Measurements from ENCODE around the gene CACNA1A. TPM values are rescaled to one million over a fixed set of nuclear protein-coding genes. Genes with fewer than 3 reads are reported as not detected.
"Not testable (repeated sequence)": the region's sequence is repeated elsewhere in the genome, so short reads cannot be mapped to it uniquely, and the experiment has no call there.

CACNA1A gene
- total RNA-seq, 1 experiment from 2014 or later = not detected

DNA sequence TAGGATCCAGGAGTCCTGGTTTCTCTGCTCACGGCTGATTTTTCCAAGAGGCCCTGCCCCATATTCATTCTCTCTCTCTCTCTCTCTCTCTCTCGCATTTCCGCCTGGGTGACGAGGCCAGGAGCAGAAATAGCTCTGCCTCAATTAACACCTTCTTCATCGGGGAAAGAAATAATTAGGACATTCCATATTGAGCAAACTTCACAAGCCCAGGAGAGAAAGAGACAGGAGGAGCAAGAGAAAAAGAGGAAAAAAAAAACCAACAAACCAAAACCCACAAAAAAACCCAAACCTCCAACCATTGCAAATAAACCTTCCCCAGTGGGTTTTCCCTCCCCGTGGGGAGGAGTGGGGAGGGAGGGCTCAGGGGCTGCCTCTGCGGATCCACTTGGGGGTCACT is 143.0 kb downstream of the CACNA1A start:
- CTCF ChIA-PET = interaction anchor here (0.6 to 1.4 kb wide), 4 partner anchors 13 to 228 kb away, joined by 3 to 8 read pairs (median 3); no protein-coding TSS in a partner anchor
- intact Hi-C loops (cut with micrococcal nuclease) = no loop called here
- H3K4me3 Mint-ChIP-seq (ENCODE audit: unreplicated experiment) = no peak overlapping the region
- no peak for DNase-seq (ENCODE audit: unreplicated experiment)
- no peak for TF ChIP-seq CTCF (IDR thresholded peaks at IDR 0.05; ENCODE audit: unreplicated experiment)
- peaks cover 9% of the 10 kb centered on the region for H3K27me3 Mint-ChIP-seq (ENCODE audit: insufficient read depth, unreplicated experiment)
- peaks cover 9% of the 10 kb centered on the region for H3K9me3 Mint-ChIP-seq (ENCODE audit: unreplicated experiment)
- POLR2A ChIA-PET = no interaction called here
- BruUV-seq (replicated peaks) = no TSS peak
- no peaks in the 10 kb centered on the region for H3K4me1 Mint-ChIP-seq (ENCODE audit: insufficient read depth, unreplicated experiment)
- no peaks in the 10 kb centered on the region for H3K36me3 Mint-ChIP-seq (ENCODE audit: insufficient read depth, unreplicated experiment)
- no peak overlapping the region for H3K27ac Mint-ChIP-seq (ENCODE audit: low read depth, unreplicated experiment)

DNA sequence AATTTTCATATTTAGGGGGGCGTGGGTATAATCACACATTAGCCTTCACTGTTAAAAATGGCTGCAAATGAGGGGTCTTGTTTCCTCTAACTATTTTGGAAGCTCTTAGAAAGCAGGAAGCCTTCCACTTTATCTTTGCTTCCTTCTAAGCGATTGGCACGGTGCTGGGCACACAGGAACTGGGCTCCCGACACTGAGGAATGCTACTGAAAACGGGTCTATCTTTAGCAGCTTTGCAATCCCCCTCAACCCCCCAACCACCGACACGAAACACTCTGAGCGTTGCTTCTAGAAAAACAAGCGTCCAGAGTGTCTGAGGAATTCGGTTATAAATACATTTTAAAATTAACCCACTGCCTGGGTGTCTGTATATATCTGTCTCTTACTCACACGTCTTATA is 143.6 kb downstream of the CACNA1A start:
- CTCF ChIA-PET = interaction anchor here (0.6 to 1.4 kb wide), 3 partner anchors 12 to 229 kb away, joined by 3 to 8 read pairs (median 3); no protein-coding TSS in a partner anchor
- H3K9me3 Mint-ChIP-seq (ENCODE audit: unreplicated experiment) = peaks cover 9% of the 10 kb centered on the region
- H3K36me3 Mint-ChIP-seq (ENCODE audit: insufficient read depth, unreplicated experiment) = no peaks in the 10 kb centered on the region

GRCh38 chr19:13361726-13362125 is 144.6 kb downstream of the CACNA1A start:
- H3K4me3 Mint-ChIP-seq (ENCODE audit: unreplicated experiment); BruUV-seq (replicated peaks): not testable (repeated sequence)

More for the DNA sequence above, 143.6 kb downstream of the CACNA1A start:
- Mint-ChIP-seq H3K4me1 (ENCODE audit: insufficient read depth, unreplicated experiment) (no peaks in the 10 kb centered on the region), H3K27ac (ENCODE audit: low read depth, unreplicated experiment) (no peak overlapping the region), H3K27me3 (ENCODE audit: insufficient read depth, unreplicated experiment) (peaks cover 14% of the 10 kb centered on the region), H3K4me3 (ENCODE audit: unreplicated experiment) (no peak overlapping the region)
- DNase-seq (ENCODE audit: unreplicated experiment) = no peak
- POLR2A ChIA-PET = no interaction called here
- BruUV-seq (replicated peaks) = no TSS peak
- TF ChIP-seq CTCF (IDR thresholded peaks at IDR 0.05; ENCODE audit: unreplicated experiment) = no peak
- intact Hi-C loops (cut with micrococcal nuclease) = no loop called here

GRCh38 chr19:13356686-13357280 is 149.5 kb downstream of the CACNA1A start:
- POLR2A ChIA-PET = interaction anchor here (0.7 kb wide), 1 partner anchor 42 kb away, joined by 3 read pairs; no protein-coding TSS in a partner anchor
- DNase-seq (ENCODE audit: unreplicated experiment) = no peak
- Mint-ChIP-seq H3K4me3 (ENCODE audit: unreplicated experiment) (no peak overlapping the region), H3K36me3 (ENCODE audit: insufficient read depth, unreplicated experiment) (no peaks in the 10 kb centered on the region), H3K9me3 (ENCODE audit: unreplicated experiment) (peaks cover 9% of the 10 kb centered on the region), H3K27ac (ENCODE audit: low read depth, unreplicated experiment) (no peak overlapping the region), H3K27me3 (ENCODE audit: insufficient read depth, unreplicated experiment) (peaks cover 71% of the 10 kb centered on the region), H3K4me1 (ENCODE audit: insufficient read depth, unreplicated experiment) (no peaks in the 10 kb centered on the region)
- CTCF ChIA-PET = interaction anchor here (0.5 to 0.6 kb wide), 2 partner anchors 241 to 742 kb away, joined by 3 read pairs; no protein-coding TSS in a partner anchor
- BruUV-seq (replicated peaks) = no TSS peak
- TF ChIP-seq CTCF (IDR thresholded peaks at IDR 0.05; ENCODE audit: unreplicated experiment) = no peak
- intact Hi-C loops (cut with micrococcal nuclease) = no loop called here

More at GRCh38 chr19:13361726-13362125, 144.6 kb downstream of the CACNA1A start:
- H3K27me3 Mint-ChIP-seq (ENCODE audit: insufficient read depth, unreplicated experiment) = peaks cover 24% of the 10 kb centered on the region
- H3K9me3 Mint-ChIP-seq (ENCODE audit: unreplicated experiment); intact Hi-C loops (cut with micrococcal nuclease); H3K4me1 Mint-ChIP-seq (ENCODE audit: insufficient read depth, unreplicated experiment); DNase-seq (ENCODE audit: unreplicated experiment); H3K36me3 Mint-ChIP-seq (ENCODE audit: insufficient read depth, unreplicated experiment); POLR2A ChIA-PET; H3K27ac Mint-ChIP-seq (ENCODE audit: low read depth, unreplicated experiment): not testable (repeated sequence)
- CTCF ChIA-PET = interaction anchor here (0.9 kb wide), 1 partner anchor 228 kb away, joined by 3 read pairs; no protein-coding TSS in a partner anchor

Measured in MCF 10A (cell line).